NK-92 (cell line): ENCODE data around the gene APC.

Source experiments
- DNase-seq: peaks from one replicate; lab custom pipeline; 2025; ENCODE audit not compliant: unreplicated experiment; lab: John Stamatoyannopoulos, UW

APC gene

DNA sequence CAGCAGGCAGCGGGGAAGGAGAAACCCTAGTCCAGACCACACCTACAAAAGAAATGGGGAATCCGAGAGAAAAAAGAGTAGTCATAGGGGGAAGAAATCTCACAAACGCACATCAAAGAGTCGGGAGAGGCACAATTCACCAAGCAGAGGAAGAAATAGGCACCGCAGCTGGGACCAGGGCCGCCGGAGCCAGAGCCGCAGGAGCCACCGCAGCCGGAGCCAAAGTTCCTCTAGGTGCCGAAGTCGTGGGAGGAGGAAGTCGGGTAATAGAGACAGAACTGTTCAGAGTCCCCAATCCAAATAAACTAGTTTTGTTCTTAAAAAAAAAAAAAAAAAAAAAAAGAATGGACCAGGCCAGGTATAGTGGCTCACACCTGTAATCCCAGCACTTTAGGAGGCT, 155.1 kb downstream of the APC start:
- no peak for DNase-seq

DNA sequence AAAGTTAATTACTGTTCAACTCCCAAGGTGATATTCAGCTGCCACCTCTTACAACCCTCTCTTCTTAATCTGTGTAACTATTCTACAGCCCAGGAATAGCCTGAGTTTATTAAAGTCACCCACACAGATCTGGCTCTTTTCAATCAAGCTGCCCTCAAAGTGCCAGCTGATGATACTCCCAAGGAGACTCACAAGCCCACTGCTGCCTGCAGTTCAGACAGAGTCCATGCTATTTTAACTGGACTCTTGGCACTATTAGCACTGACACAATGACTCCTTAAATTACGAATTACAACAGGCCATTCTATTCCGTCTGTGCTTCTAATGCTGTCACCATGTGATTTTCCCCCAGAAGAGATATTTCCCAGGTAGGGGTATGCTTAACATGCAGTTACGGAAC, 158.0 kb downstream of the APC start:
- no peak for DNase-seq
